Measurements from ENCODE around the gene TSHZ3. TPM values are rescaled to one million over a fixed set of nuclear protein-coding genes. Genes with fewer than 3 reads are reported as not detected.

The TSHZ3 gene
- total RNA-seq, 6 experiments from 2014 or later, result 9.1 to 14.0 (median 13.1) TPM

- Mint-ChIP-seq H3K27ac (no peak overlapping the region), H3K4me3 (no peak overlapping the region), H3K9me3 (no peaks in the 10 kb centered on the region), H3K4me1 (ENCODE audit: low read depth) (peaks cover 12% of the 10 kb centered on the region), H3K36me3 (ENCODE audit: low read depth) (peaks cover 1% of the 10 kb centered on the region; the same call in 1 of the 2 replicates), H3K27me3 (ENCODE audit: insufficient read depth) (no peaks in the 10 kb centered on the region; the same call in 1 of the 2 replicates)
- no peak for DNase-seq
- no peak for TF ChIP-seq CTCF (IDR thresholded peaks at IDR 0.05)
These were observed 64.6 kb downstream of the TSHZ3 start for GRCh38 chr19:31284621-31285020.

GRCh38 chr19:31283701-31284100, 65.5 kb downstream of the TSHZ3 start:
- Mint-ChIP-seq H3K36me3 (ENCODE audit: low read depth) (peaks cover 10% of the 10 kb centered on the region), H3K4me3 (no peak overlapping the region), H3K9me3 (no peaks in the 10 kb centered on the region), H3K27ac (no peak overlapping the region), H3K4me1 (ENCODE audit: low read depth) (peaks cover 12% of the 10 kb centered on the region), H3K27me3 (ENCODE audit: insufficient read depth) (no peaks in the 10 kb centered on the region; the same call in 1 of the 2 replicates)
- TF ChIP-seq CTCF (IDR thresholded peaks at IDR 0.05), result no peak
- DNase-seq, result no peak

GRCh38 chr19:31282346-31282745, 66.9 kb downstream of the TSHZ3 start:
- H3K4me3 Mint-ChIP-seq, result no peak overlapping the region
- peaks cover 12% of the 10 kb centered on the region for H3K4me1 Mint-ChIP-seq (ENCODE audit: low read depth)
- DNase-seq, result no peak
- no peak for TF ChIP-seq CTCF (IDR thresholded peaks at IDR 0.05)
- no peaks in the 10 kb centered on the region for H3K9me3 Mint-ChIP-seq
- no peaks in the 10 kb centered on the region; the same call in 1 of the 2 replicates for H3K27me3 Mint-ChIP-seq (ENCODE audit: insufficient read depth)
- H3K36me3 Mint-ChIP-seq (ENCODE audit: low read depth), result peaks cover 18% of the 10 kb centered on the region
- no peak overlapping the region for H3K27ac Mint-ChIP-seq

- Mint-ChIP-seq H3K4me3 (no peak overlapping the region), H3K36me3 (ENCODE audit: low read depth) (peaks cover 22% of the 10 kb centered on the region), H3K9me3 (no peaks in the 10 kb centered on the region), H3K27ac (no peak overlapping the region), H3K4me1 (ENCODE audit: low read depth) (no peaks in the 10 kb centered on the region), H3K27me3 (ENCODE audit: insufficient read depth) (no peaks in the 10 kb centered on the region; the same call in 1 of the 2 replicates)
- no peak for TF ChIP-seq CTCF (IDR thresholded peaks at IDR 0.05)
- DNase-seq, result no peak
These were observed 68.8 kb downstream of the TSHZ3 start for GRCh38 chr19:31280287-31281006.

GRCh38 chr19:31279436-31279765, 69.8 kb downstream of the TSHZ3 start:
- Mint-ChIP-seq H3K4me1 (ENCODE audit: low read depth) (no peaks in the 10 kb centered on the region), H3K27ac (no peak overlapping the region), H3K9me3 (no peaks in the 10 kb centered on the region), H3K27me3 (ENCODE audit: insufficient read depth) (no peaks in the 10 kb centered on the region; the same call in 1 of the 2 replicates), H3K4me3 (no peak overlapping the region), H3K36me3 (ENCODE audit: low read depth) (peaks cover 27% of the 10 kb centered on the region)
- DNase-seq, result no peak
- no peak for TF ChIP-seq CTCF (IDR thresholded peaks at IDR 0.05)
